ENCODE data around the gene SRSF6.

GRCh38 chr20:43477619-43478018 lies 19.9 kb downstream of the SRSF6 start:
- TF ChIP-seq CTCF (conservative IDR thresholded peaks at IDR 0.05) (no peak), ZFX (IDR thresholded peaks at IDR 0.05) (no peak)

Data from C4-2B (cell line).